ENCODE results near the gene DUSP1.

DNA sequence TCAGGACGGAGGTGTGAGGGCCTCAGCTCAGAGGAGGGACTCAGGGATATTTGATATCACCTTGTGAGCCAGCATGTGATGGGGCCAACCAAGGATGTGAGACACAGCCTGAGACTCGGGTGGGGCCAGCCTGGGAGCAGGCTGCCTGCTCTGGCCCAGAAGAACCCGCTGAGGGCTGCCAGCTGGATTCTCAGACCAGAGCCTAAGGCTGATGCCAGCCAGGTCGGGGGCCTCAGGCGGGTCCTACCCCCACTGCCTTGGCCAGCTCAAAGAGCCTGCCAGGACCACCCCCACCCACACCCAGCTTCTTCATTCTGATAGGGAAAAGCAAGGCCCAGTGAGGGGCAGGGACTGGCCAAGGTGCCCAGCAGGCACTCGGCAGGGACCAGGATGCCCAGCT, 20.3 kb upstream of the DUSP1 start:
- TF ChIP-seq, protein P1, sequence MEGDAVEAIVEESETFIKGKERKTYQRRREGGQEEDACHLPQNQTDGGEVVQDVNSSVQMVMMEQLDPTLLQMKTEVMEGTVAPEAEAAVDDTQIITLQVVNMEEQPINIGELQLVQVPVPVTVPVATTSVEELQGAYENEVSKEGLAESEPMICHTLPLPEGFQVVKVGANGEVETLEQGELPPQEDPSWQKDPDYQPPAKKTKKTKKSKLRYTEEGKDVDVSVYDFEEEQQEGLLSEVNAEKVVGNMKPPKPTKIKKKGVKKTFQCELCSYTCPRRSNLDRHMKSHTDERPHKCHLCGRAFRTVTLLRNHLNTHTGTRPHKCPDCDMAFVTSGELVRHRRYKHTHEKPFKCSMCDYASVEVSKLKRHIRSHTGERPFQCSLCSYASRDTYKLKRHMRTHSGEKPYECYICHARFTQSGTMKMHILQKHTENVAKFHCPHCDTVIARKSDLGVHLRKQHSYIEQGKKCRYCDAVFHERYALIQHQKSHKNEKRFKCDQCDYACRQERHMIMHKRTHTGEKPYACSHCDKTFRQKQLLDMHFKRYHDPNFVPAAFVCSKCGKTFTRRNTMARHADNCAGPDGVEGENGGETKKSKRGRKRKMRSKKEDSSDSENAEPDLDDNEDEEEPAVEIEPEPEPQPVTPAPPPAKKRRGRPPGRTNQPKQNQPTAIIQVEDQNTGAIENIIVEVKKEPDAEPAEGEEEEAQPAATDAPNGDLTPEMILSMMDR (IDR thresholded peaks at IDR 0.05) = no peak
- no peak for TF ChIP-seq POLR2A (IDR thresholded peaks at IDR 0.05)

Data from esophagus squamous epithelium (tissue), 4 donors.